K562 (cell line): ENCODE data around the gene ABLIM1. TPM values are rescaled to one million over a fixed set of nuclear protein-coding genes. Genes with fewer than 3 reads are reported as not detected.

Experiments
- ARID3B ChIP-seq: fragments of 250-450 bp; sonication (Bioruptor Pico); IDR thresholded peaks from 2 replicates; pipeline ENCODE4 v1.4.0; 2020; ENCODE audit warnings: borderline replicate concordance
- CUX1 ChIP-seq: fragments of 200-800 bp; sonication (Bioruptor generic); IDR thresholded peaks from 2 replicates; pipeline ENCODE4 v1.6.1; 2016; ENCODE audit warnings: missing genetic modification characterization, missing compliant biosample characterization
- HCFC1 ChIP-seq: IDR thresholded peaks from 2 replicates; pipeline ENCODE4 v1.6.1; 2012; ENCODE audit warnings: low read depth, low read length, improper control_type of control experiment
- HLTF ChIP-seq: fragments of 450-650 bp; IDR thresholded peaks from 2 replicates; pipeline ENCODE4 v1.6.1; 2016
- MAFF ChIP-seq: IDR thresholded peaks from 2 replicates; pipeline ENCODE4 v1.6.1; 2012; ENCODE audit warnings: low read length, improper control_type of control experiment
- RBM22 ChIP-seq: fragments of 200-400 bp; formaldehyde crosslinking; IDR thresholded peaks from 2 replicates; pipeline ENCODE4 v1.6.1; 2018; ENCODE audit warnings: low read length, low read depth; ENCODE audit not compliant: poor library complexity, severe bottlenecking
- RCOR1 ChIP-seq, 2 experiments: IDR thresholded peaks; 2 replicates each; pipeline ENCODE4 v1.6.1; 2012; ENCODE audit warnings: low read depth in 2 of 2, low read length in 2 of 2, borderline replicate concordance in 1 of 2, improper control_type of control experiment in 1 of 2
- SMARCA5 ChIP-seq: fragments of 450-650 bp; IDR thresholded peaks from 2 replicates; pipeline ENCODE4 v1.6.1; 2016
- ZEB2 ChIP-seq: fragments of 450-650 bp; IDR thresholded peaks from 2 replicates; pipeline ENCODE4 v1.6.1; 2016
- ZNF316 ChIP-seq: fragments of 450-650 bp; IDR thresholded peaks from 2 replicates; pipeline ENCODE4 v1.6.1; 2016
- polyA plus RNA-seq, 8 experiments: library from polyadenylated mRNA; depleted of rRNA in 4 of 8; stranded (reverse) in 5 of 8; unstranded in 3 of 8; fragments of >200 nt; fragmentation: Nextera tagmentation in 2 of 8; fragmentation: Illumina TruSeq in 1 of 8; extraction: Ambion mirVana in 2 of 8; extraction: Trizol in 1 of 8; gene quantifications; 2 replicates each; pipeline versions ENCODE4 v1.2.1 to v1.2.3, GENCODE V29; 2011 to 2014; ENCODE audit warnings: inconsistent platforms in 1 of 8, missing spikeins in 1 of 8
- total RNA-seq, 7 experiments: library from RNA; depleted of rRNA in 6 of 7; stranded (reverse); fragments of >200 nt in 6 of 7; fragmentation: Illumina TruSeq in 2 of 7; extraction: Trizol in 2 of 7; gene quantifications; 2 replicates each; pipeline versions ENCODE4 v1.2.1 to v1.2.3, GENCODE V29; 2011 to 2021; ENCODE audit warnings: low replicate concordance in 1 of 7

ABLIM1 gene
- total and polyA plus RNA-seq, 9 of the 15 experiments (the other 6 are each of a cell fraction or from before 2014, with no cell fraction given): 0.07 to 0.49 (median 0.14) TPM; not detected in 6

- TF ChIP-seq CUX1 (CRISPR knock-in tag) (no peak), ZNF316 (peak; percentile 36; the same call in 1 of the 2 replicates), RCOR1 (IDR thresholded peaks at IDR 0.05; ENCODE audit: borderline replicate concordance in 1 of 2, low read depth in 2 of 2, low read length in 2 of 2) (no peak), MAFF (peak; percentile 41; the same call in 1 of the 2 replicates), ARID3B (CRISPR knock-in tag) (no peak), HCFC1 (no peak), SMARCA5 (no peak), ZEB2 (no peak), RBM22 (no peak), HLTF (no peak)
Observed at GRCh38 chr10:114605155-114605797, 52.8 kb downstream of the ABLIM1 start (continued).
